ENCODE results near the gene TWF2.

DNA sequence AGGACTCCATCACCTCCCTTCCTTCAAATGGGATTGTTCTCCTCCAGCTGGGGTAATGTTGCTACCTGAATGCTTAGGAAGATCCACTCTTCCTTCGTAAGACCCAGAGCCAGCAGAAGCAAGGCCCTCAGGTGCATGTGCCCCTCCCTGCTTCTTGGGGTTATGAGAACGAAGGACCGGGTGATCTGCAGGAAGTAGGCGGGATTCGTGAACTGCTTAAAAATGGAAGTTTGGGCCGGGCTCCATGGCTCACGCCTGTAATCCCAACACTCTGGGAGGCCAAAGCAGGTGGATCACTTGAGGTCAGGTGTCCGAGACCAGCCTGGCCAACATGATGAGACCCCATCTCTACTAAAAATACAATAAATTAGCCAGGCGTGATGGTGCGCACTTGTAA is 21.6 kb downstream of the TWF2 start:
- TF ChIP-seq CTCF (IDR thresholded peaks at IDR 0.05; ENCODE audit: low read depth, low read length) (no peak), EZH2phosphoT487 (IDR thresholded peaks at IDR 0.05; ENCODE audit: low read depth) (no peak)

Measured in OCI-LY3 (cell line).